ENCODE measurements around the gene CA14. TPM values are rescaled to one million over a fixed set of nuclear protein-coding genes. Genes with fewer than 3 reads are reported as not detected.

The CA14 gene
- total RNA-seq, 4 donors from 2014 or later = 0.33 to 1.0 (median 0.42) TPM; not detected in 1

DNA sequence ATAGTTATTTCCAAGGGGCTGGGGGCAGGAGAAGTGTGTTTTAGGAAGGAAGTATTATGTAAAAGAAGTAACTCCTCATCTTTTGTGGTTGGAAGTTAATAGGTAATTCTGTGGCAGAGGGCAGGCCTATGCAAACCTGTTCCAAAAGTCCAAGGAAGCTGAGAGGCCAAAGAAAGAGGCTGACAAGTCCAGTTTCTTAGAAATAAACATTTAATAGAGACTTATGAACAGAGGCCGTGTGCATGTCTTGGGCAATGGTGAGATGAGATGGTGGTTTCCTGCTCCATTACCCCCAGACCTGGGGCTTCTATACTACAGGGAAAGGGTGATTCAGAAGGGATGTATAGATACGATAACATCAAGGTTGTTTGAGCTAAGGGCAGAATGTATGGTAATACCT is 7.6 kb upstream of the CA14 start:
- H3K9me3 ChIP-seq = no peaks in the 10 kb centered on the region
- intact Hi-C loops (cut with DNase I) = no loop called here
- DNase-seq (ENCODE audit: extremely low spot score) = no peak
- WGBS = 79% methylated on average over 2 of the region's 2 CpGs
- no peaks in the 10 kb centered on the region for H3K27me3 ChIP-seq
- TF ChIP-seq, protein P1, sequence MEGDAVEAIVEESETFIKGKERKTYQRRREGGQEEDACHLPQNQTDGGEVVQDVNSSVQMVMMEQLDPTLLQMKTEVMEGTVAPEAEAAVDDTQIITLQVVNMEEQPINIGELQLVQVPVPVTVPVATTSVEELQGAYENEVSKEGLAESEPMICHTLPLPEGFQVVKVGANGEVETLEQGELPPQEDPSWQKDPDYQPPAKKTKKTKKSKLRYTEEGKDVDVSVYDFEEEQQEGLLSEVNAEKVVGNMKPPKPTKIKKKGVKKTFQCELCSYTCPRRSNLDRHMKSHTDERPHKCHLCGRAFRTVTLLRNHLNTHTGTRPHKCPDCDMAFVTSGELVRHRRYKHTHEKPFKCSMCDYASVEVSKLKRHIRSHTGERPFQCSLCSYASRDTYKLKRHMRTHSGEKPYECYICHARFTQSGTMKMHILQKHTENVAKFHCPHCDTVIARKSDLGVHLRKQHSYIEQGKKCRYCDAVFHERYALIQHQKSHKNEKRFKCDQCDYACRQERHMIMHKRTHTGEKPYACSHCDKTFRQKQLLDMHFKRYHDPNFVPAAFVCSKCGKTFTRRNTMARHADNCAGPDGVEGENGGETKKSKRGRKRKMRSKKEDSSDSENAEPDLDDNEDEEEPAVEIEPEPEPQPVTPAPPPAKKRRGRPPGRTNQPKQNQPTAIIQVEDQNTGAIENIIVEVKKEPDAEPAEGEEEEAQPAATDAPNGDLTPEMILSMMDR (IDR thresholded peaks at IDR 0.05) = no peak
- TF ChIP-seq POLR2AphosphoS5 (IDR thresholded peaks at IDR 0.05) (no peak), POLR2A (IDR thresholded peaks at IDR 0.05; ENCODE audit: low read depth) (no peak), EP300 (IDR thresholded peaks at IDR 0.05) (no peak)
- H3K27ac ChIP-seq (replicated peaks in 1 of 4) = no peak overlapping the region
- H3K4me3 ChIP-seq = no peak overlapping the region
- H3K4me1 ChIP-seq = no peaks in the 10 kb centered on the region
- H3K36me3 ChIP-seq = no peaks in the 10 kb centered on the region

DNA sequence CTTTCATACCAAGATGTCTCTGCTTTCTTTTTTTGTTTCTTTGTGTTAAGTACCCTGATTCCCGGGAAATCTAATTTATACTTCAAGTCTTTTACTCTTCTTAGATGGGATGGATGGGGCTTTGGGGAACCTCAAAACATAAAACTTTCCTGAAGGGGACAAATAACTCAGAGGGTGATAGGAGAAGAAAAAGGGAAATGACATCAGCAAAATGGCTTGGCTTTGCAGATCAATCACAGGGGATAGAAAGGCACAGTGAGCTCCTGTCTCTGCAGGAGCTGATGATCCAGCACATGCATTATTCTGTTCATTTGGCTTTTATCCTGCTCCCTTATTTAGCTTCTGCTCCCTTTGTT is 1.4 kb upstream of the CA14 start:
- Histone ChIP-seq H3K4me3 (peak overlapping the region in 3 of 4 donors; percentile 19 to 35 (median 26)), H3K9me3 (no peaks in the 10 kb centered on the region), H3K27ac (replicated peaks in 1 of 4) (peak overlapping the region; percentile 71 to 85 (median 81)), H3K27me3 (no peaks in the 10 kb centered on the region), H3K36me3 (no peaks in the 10 kb centered on the region), H3K4me1 (peaks cover 13 to 54% (median 45%) of the 10 kb centered on the region in 4 donors)
- 7% methylated on average over 1 of the region's 1 CpG for WGBS
- no peak for DNase-seq (ENCODE audit: extremely low spot score)
- TF ChIP-seq, protein P1 (IDR thresholded peaks at IDR 0.05) = no peak
- TF ChIP-seq POLR2A (IDR thresholded peaks at IDR 0.05; ENCODE audit: low read depth) (no peak), EP300 (IDR thresholded peaks at IDR 0.05) (no peak)
- intact Hi-C loops (cut with DNase I) = loop anchor here (2.0 kb wide), 1 partner anchor 25 kb away; no protein-coding TSS in a partner anchor

- H3K9me3 ChIP-seq = no peaks in the 10 kb centered on the region
- H3K27ac ChIP-seq (replicated peaks in 1 of 4) = peak overlapping the region; percentile 71 to 85 (median 81)
- no peaks in the 10 kb centered on the region for H3K36me3 ChIP-seq
- no peak for DNase-seq (ENCODE audit: extremely low spot score)
- peaks cover 13 to 54% (median 45%) of the 10 kb centered on the region in 4 donors for H3K4me1 ChIP-seq
- TF ChIP-seq, protein P1 (IDR thresholded peaks at IDR 0.05) = no peak
- TF ChIP-seq POLR2A (IDR thresholded peaks at IDR 0.05; ENCODE audit: low read depth) (no peak), POLR2AphosphoS5 (IDR thresholded peaks at IDR 0.05) (peak in 1 of 2 donors; percentile 10), EP300 (IDR thresholded peaks at IDR 0.05) (no peak)
- intact Hi-C loops (cut with DNase I) = loop anchor here (2.0 kb wide), 1 partner anchor 24 kb away; no protein-coding TSS in a partner anchor
- 27% methylated on average over 13 of the region's 14 CpGs for WGBS
- no peaks in the 10 kb centered on the region for H3K27me3 ChIP-seq
- peak overlapping the region in 2 of 4 donors; percentile 19 to 35 for H3K4me3 ChIP-seq
Observed at GRCh38 chr1:150256554-150257341, 826 bp upstream of the CA14 start.

- DNase-seq (ENCODE audit: extremely low spot score) = no peak
Observed at GRCh38 chr1:150259217-150259616, 1.6 kb downstream of the CA14 start.

More at GRCh38 chr1:150259217-150259616, 1.6 kb downstream of the CA14 start:
- 57% methylated on average over 4 of the region's 4 CpGs for WGBS
- Histone ChIP-seq H3K36me3 (peaks cover 0 to 5% (median 4%) of the 10 kb centered on the region in 4 donors), H3K4me1 (peaks cover 13 to 54% (median 45%) of the 10 kb centered on the region in 4 donors), H3K9me3 (no peaks in the 10 kb centered on the region), H3K27ac (replicated peaks in 1 of 4) (peak overlapping the region in 3 of 4 donors; percentile 80 to 85 (median 82)), H3K4me3 (no peak overlapping the region), H3K27me3 (no peaks in the 10 kb centered on the region)
- intact Hi-C loops (cut with DNase I) = no loop called here
- TF ChIP-seq, protein P1 (IDR thresholded peaks at IDR 0.05) = no peak
- TF ChIP-seq POLR2AphosphoS5 (IDR thresholded peaks at IDR 0.05) = no peak
- no peak for TF ChIP-seq POLR2A (IDR thresholded peaks at IDR 0.05; ENCODE audit: low read depth)
- TF ChIP-seq EP300 (IDR thresholded peaks at IDR 0.05) = no peak

All from esophagus muscularis mucosa (tissue), 4 donors.